Measurements from ENCODE around the gene SLC7A14. TPM values are rescaled to one million over a fixed set of nuclear protein-coding genes. Genes with fewer than 3 reads are reported as not detected.

Gene SLC7A14
- total RNA-seq, 1 donor from 2014 or later: not detected

GRCh38 chr3:170413291-170413690 lies 172.6 kb downstream of the SLC7A14 start:
- Histone ChIP-seq H3K27me3 (no peaks in the 10 kb centered on the region), H3K36me3 (no peaks in the 10 kb centered on the region), H3K4me1 (peaks cover 0 to 2% of the 10 kb centered on the region in 2 donors), H3K27ac (no peak overlapping the region), H3K9me3 (no peaks in the 10 kb centered on the region), H3K4me3 (no peak overlapping the region)
- DNase-seq (ENCODE audit: low spot score in 2 of 2): no peak
- intact Hi-C loops (cut with DNase I): no loop called here
- no peak for TF ChIP-seq CTCF (IDR thresholded peaks at IDR 0.05)

GRCh38 chr3:170410428-170411029 lies 175.3 kb downstream of the SLC7A14 start:
- Histone ChIP-seq H3K9me3 (no peaks in the 10 kb centered on the region), H3K4me3 (no peak overlapping the region), H3K4me1 (no peaks in the 10 kb centered on the region), H3K27me3 (no peaks in the 10 kb centered on the region), H3K36me3 (no peaks in the 10 kb centered on the region), H3K27ac (no peak overlapping the region)
- peak in 2 of 3 experiments; percentile 34 to 58 for TF ChIP-seq CTCF (IDR thresholded peaks at IDR 0.05)
- DNase-seq (ENCODE audit: low spot score in 2 of 2): no peak
- intact Hi-C loops (cut with DNase I): loop anchor here (2.0 kb wide), 1 partner anchor 100 kb away; no protein-coding TSS in a partner anchor

Other genes starting within 250 kb of the SLC7A14 start
- 30.2 TPM for gene SKIL, start 228.4 kb downstream of the SLC7A14 start, total RNA-seq
- gene CLDN11, start 167.2 kb downstream of the SLC7A14 start, total RNA-seq: 7.0 TPM